Activated T-cell treated with anti-CD3 and anti-CD28 coated beads, Interleukin-2, amount 50 U/mL, for 72 hours (primary cell): Measurements from ENCODE around the gene RMND5B. TPM values are rescaled to one million over a fixed set of nuclear protein-coding genes. Genes with fewer than 3 reads are reported as not detected.
"Not testable (repeated sequence)": the region's sequence is repeated elsewhere in the genome, so short reads cannot be mapped to it uniquely, and the experiment has no call there.

Experiments
- ATAC-seq, 2 donors: fragments of 150-1000 bp; cut with Tn5 transposase; replicated peaks in 1 of 2; 2 replicates each; pipeline ENCODE4 v1.10.0; 2021; ENCODE audit warnings: moderate library complexity in 2 of 2, mild to moderate bottlenecking in 1 of 2
- DNase-seq, 2 donors: peaks; one replicate each; pipeline ENCODE4 v3.0.0; 2021 to 2022; ENCODE audit warnings: mixed read lengths in 1 of 2
- H3K27ac Mint-ChIP-seq: one replicate; pipeline ENCODE4 v1.8.0; 2022; ENCODE audit warnings: mild to moderate bottlenecking, moderate library complexity, mixed read lengths
- H3K27me3 Mint-ChIP-seq: one replicate; pipeline ENCODE4 v1.8.0; 2022; ENCODE audit warnings: low read depth, mixed read lengths
- H3K36me3 Mint-ChIP-seq, 2 donors: one replicate each; pipeline ENCODE4 v1.8.0; 2022; ENCODE audit warnings: mixed read lengths in 2 of 2, mild to moderate bottlenecking in 1 of 2; ENCODE audit not compliant: insufficient read depth in 2 of 2
- H3K4me1 Mint-ChIP-seq: one replicate; pipeline ENCODE4 v1.8.0; 2022; ENCODE audit warnings: low read depth, mixed read lengths
- H3K4me3 Mint-ChIP-seq, 2 donors: one replicate each; pipeline ENCODE4 v1.8.0; 2022; ENCODE audit warnings: mild to moderate bottlenecking in 2 of 2, mixed read lengths in 2 of 2, moderate library complexity in 2 of 2
- H3K9me3 Mint-ChIP-seq, 2 donors: one replicate each; pipeline ENCODE4 v1.8.0; 2022; ENCODE audit warnings: mixed read lengths in 2 of 2
- total RNA-seq, 2 donors: library from RNA; stranded (reverse); gene quantifications; one replicate each; pipeline ENCODE4 v1.2.3, GENCODE V29; 2022

Gene RMND5B
- total RNA-seq, 2 donors from 2014 or later, result 21.5 to 24.5 TPM

DNA sequence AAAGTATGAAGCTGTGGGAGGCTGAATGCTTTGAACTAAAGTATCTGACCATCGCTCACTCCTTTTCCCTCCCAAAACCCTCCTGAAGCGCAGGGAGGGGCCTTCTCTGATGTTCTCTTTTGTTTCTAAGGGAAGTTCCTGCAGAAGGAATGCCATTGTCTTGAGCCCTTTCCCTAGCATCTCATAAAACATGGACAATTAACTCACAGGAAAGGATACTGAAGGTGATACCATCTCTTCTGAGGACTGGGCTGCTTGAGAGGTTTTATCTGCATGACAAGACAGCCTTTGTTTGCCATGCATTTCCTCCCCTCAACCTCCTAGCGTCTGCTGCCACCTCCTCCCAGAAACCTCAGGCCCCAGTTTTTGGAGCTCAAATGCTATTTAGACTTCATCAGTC lies 4.3 kb upstream of the RMND5B start:
- Mint-ChIP-seq H3K4me1 (peaks cover 6% of the 10 kb centered on the region), H3K36me3 (no peaks in the 10 kb centered on the region), H3K27ac (no peak overlapping the region), H3K27me3 (no peaks in the 10 kb centered on the region), H3K4me3 (no peak overlapping the region), H3K9me3 (no peaks in the 10 kb centered on the region)
- ATAC-seq, result no peak
- no peak for DNase-seq

GRCh38 chr5:178127300-178128009 lies 3.4 kb upstream of the RMND5B start:
- H3K27ac Mint-ChIP-seq, ATAC-seq, H3K4me3 Mint-ChIP-seq, H3K36me3 Mint-ChIP-seq, H3K27me3 Mint-ChIP-seq, H3K9me3 Mint-ChIP-seq, DNase-seq: not testable (repeated sequence)
- peaks cover 12% of the 10 kb centered on the region for H3K4me1 Mint-ChIP-seq

- no peak overlapping the region for H3K27ac Mint-ChIP-seq
- H3K9me3 Mint-ChIP-seq, result no peaks in the 10 kb centered on the region
- no peaks in the 10 kb centered on the region for H3K27me3 Mint-ChIP-seq
- ATAC-seq, result no peak
- no peaks in the 10 kb centered on the region for H3K36me3 Mint-ChIP-seq
- DNase-seq, result no peak
- peak overlapping the region in 1 of 2 donors; percentile 92 for H3K4me3 Mint-ChIP-seq
- peaks cover 18% of the 10 kb centered on the region for H3K4me1 Mint-ChIP-seq
Measured at GRCh38 chr5:178129296-178129695, 1.5 kb upstream of the RMND5B start.

DNA sequence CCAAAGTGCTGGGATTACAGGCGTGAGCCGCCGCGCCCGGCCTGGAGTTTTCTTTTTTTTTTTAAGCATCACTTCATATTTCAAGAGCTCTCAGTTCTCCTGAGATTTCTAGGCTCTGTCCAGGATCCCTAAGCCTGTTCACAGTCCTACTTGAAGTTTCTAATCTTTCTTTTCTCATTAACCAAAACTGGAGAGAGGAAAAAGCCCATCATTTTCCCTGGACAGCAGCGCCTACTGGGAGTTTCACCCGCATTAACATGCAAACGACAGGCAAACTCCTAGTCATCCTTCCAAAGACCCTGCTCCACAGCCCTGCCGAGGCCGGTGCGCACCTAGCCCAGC lies 609 bp upstream of the RMND5B start:
- not testable (repeated sequence) for DNase-seq, H3K27me3 Mint-ChIP-seq, ATAC-seq, H3K9me3 Mint-ChIP-seq, H3K27ac Mint-ChIP-seq, H3K36me3 Mint-ChIP-seq
- Mint-ChIP-seq H3K4me1 (peaks cover 19% of the 10 kb centered on the region), H3K4me3 (peak overlapping the region; percentile 84 to 92)

DNA sequence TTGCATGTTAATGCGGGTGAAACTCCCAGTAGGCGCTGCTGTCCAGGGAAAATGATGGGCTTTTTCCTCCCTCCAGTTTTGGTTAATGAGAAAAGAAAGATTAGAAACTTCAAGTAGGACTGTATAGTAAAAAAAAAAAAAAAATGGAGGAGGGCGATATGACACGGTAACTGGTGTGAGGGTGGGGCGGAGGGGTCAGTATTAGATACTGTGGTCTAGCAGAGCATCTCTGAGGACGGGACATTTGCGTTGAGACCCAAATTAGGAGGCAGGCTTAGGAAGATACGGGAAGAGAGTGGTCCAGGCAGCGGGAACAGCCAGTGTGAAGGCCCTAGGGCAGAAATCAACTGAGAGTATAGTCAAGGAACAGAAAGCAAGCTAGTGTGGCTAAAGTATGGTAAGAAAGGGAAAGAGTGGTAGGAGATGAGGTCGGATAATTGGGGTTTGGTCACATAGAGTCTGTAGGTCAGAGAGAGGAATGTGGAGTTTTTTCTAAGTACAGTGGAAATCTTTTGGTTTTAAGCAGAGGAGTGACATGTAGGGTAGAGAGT lies 707 bp downstream of the RMND5B start:
- ATAC-seq, result no peak
- Mint-ChIP-seq H3K9me3 (no peaks in the 10 kb centered on the region), H3K27ac (peak overlapping the region; percentile 18)

GRCh38 chr5:178136990-178137389 lies 6.2 kb downstream of the RMND5B start:
- Mint-ChIP-seq H3K4me3 (no peak overlapping the region), H3K4me1 (peaks cover 11% of the 10 kb centered on the region), H3K27ac (no peak overlapping the region), H3K36me3 (peaks cover 2 to 8% of the 10 kb centered on the region in 2 donors), H3K9me3 (no peaks in the 10 kb centered on the region), H3K27me3 (no peaks in the 10 kb centered on the region)
- ATAC-seq, result no peak
- no peak for DNase-seq

More for the DNA sequence above, 707 bp downstream of the RMND5B start:
- peaks cover 19% of the 10 kb centered on the region for H3K4me1 Mint-ChIP-seq
- peak overlapping the region; percentile 61 to 92 for H3K4me3 Mint-ChIP-seq
- DNase-seq, result no peak
- no peaks in the 10 kb centered on the region for H3K27me3 Mint-ChIP-seq
- peaks cover 0 to 2% of the 10 kb centered on the region in 2 donors for H3K36me3 Mint-ChIP-seq

DNA sequence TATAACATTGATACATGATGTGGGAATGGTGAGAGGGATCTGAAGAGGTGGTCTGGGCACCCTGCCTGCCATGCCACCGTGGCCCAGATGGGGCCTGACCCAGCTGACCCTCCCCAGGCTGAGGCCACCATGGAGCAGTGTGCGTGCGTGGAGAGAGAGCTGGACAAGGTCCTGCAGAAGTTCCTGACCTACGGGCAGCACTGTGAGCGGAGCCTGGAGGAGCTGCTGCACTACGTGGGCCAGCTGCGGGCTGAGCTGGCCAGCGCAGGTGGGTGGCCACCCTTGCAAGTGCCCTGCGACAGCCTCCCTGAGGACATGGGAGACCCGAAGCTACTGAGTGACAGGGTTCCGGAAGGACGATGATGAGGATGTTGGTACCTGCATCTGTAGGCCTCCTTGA lies 7.2 kb downstream of the RMND5B start:
- H3K9me3 Mint-ChIP-seq, result no peaks in the 10 kb centered on the region
- no peaks in the 10 kb centered on the region for H3K27me3 Mint-ChIP-seq
- no peak for DNase-seq
- no peak for ATAC-seq
- no peak overlapping the region for H3K4me3 Mint-ChIP-seq
- no peak overlapping the region for H3K27ac Mint-ChIP-seq
- H3K4me1 Mint-ChIP-seq, result peaks cover 5% of the 10 kb centered on the region
- H3K36me3 Mint-ChIP-seq, result peaks cover 2 to 11% of the 10 kb centered on the region in 2 donors

DNA sequence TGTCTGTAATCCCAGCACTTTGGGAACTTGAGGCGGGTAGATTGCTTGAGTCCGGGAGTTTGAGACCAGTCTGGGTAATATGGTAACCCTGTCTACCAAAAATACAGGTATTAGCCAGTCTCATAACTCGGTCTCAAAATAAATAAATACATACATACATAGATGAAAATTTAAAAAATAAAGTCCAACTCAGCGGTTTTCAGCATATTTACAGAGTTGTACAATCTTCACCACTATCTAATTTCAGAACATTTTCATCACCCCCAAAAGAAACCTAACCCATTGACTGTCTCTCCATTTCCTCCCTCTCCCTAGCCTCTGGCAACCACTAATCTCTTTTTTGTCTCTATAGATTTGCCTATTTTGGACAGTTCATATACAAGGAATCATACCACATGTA lies 10.7 kb downstream of the RMND5B start:
- H3K9me3 Mint-ChIP-seq, result no peaks in the 10 kb centered on the region

DNA sequence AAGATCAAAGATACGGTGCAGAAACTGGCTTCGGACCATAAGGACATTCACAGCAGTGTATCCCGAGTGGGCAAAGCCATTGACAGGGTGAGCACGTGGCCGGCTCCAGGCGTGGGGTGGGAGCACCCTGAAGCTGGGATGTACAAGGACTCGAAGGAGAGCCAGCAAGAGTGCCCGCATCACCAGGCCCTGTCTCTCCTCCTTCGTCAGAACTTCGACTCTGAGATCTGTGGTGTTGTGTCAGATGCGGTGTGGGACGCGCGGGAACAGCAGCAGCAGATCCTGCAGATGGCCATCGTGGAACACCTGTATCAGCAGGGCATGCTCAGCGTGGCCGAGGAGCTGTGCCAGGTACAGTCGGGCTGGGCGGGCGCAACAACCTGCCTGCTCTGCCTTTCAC lies 11.8 kb downstream of the RMND5B start:
- Mint-ChIP-seq H3K4me1 (peaks cover 22% of the 10 kb centered on the region), H3K9me3 (no peaks in the 10 kb centered on the region), H3K27ac (no peak overlapping the region), H3K27me3 (no peaks in the 10 kb centered on the region), H3K36me3 (peaks cover 2 to 17% of the 10 kb centered on the region in 2 donors), H3K4me3 (no peak overlapping the region)
- ATAC-seq (no peak), DNase-seq (no peak)

More for the DNA sequence above, 10.7 kb downstream of the RMND5B start:
- Mint-ChIP-seq H3K4me1 (peaks cover 11% of the 10 kb centered on the region), H3K27ac (no peak overlapping the region), H3K27me3 (no peaks in the 10 kb centered on the region), H3K4me3 (no peak overlapping the region), H3K36me3 (peaks cover 2 to 16% of the 10 kb centered on the region in 2 donors)
- DNase-seq (no peak), ATAC-seq (no peak)

- H3K9me3 Mint-ChIP-seq, result no peaks in the 10 kb centered on the region
- no peak overlapping the region for H3K27ac Mint-ChIP-seq
- ATAC-seq (no peak), DNase-seq (no peak)
- H3K36me3 Mint-ChIP-seq, result peaks cover 4 to 22% of the 10 kb centered on the region in 2 donors
- H3K4me1 Mint-ChIP-seq, result peaks cover 28% of the 10 kb centered on the region
- H3K27me3 Mint-ChIP-seq, result no peaks in the 10 kb centered on the region
- no peak overlapping the region for H3K4me3 Mint-ChIP-seq
Measured at GRCh38 chr5:178143246-178143645, 12.4 kb downstream of the RMND5B start.

DNA sequence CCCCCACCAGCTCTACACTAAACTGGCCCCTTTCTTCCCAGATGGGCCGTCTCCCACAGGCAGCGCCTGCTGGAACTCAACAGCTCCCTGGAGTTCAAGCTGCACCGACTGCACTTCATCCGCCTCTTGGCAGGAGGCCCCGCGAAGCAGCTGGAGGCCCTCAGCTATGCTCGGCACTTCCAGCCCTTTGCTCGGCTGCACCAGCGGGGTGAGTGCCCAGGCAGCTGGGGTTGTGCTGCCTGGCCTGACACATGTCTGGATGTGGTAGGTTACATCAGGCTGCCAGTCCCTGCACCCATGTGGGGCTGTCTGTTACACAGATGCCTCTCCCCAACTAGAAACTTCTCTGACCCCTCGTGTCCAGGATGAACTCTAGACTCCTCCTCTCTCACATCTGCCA lies 13.1 kb downstream of the RMND5B start:
- no peaks in the 10 kb centered on the region for H3K27me3 Mint-ChIP-seq
- H3K36me3 Mint-ChIP-seq, result peaks cover 4 to 25% of the 10 kb centered on the region in 2 donors
- H3K27ac Mint-ChIP-seq, result no peak overlapping the region
- H3K4me3 Mint-ChIP-seq, result no peak overlapping the region
- H3K9me3 Mint-ChIP-seq, result no peaks in the 10 kb centered on the region
- ATAC-seq (no peak), DNase-seq (no peak)
- peaks cover 35% of the 10 kb centered on the region for H3K4me1 Mint-ChIP-seq

DNA sequence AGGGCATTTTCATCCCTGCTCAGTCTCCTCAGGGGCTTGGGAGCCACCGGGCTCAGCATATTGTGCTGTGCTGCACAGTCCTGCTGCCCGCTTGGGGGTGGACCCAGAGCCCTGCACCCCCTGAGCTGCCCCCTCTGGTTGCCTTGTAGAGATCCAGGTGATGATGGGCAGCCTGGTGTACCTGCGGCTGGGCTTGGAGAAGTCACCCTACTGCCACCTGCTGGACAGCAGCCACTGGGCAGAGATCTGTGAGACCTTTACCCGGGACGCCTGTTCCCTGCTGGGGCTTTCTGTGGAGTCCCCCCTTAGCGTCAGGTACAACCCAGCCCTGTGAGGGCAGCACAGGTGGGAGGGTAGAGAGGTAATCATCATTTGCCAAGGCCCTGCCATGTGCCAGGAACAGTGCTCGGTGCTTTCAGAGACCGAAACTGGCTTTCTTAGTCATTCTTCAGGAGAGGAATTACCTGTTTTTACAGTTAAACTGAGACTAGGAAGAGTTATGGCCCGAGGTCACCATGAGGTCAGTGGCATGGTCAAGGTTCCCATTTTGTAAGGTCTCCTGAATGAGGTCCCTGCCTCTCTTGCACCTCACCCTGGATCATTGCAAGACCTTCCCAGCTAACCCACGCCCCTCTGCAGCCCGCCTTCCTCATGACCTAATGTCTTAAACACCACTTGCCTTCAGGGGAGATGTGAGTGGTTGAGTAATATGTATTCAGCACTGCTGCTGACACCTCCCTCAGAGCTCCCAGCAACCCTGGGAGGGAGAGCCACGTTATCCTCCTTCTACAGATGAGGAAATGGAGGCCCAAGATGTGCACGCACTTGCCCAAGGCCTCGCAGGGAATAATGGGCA lies 15.4 kb downstream of the RMND5B start:
- Mint-ChIP-seq H3K36me3 (peaks cover 1 to 26% of the 10 kb centered on the region in 2 donors), H3K4me1 (peaks cover 58% of the 10 kb centered on the region), H3K27ac (peak overlapping the region; percentile 82), H3K27me3 (no peaks in the 10 kb centered on the region), H3K4me3 (no peak overlapping the region), H3K9me3 (no peaks in the 10 kb centered on the region)
- ATAC-seq (peak; percentile 79), DNase-seq (peak; percentile 71 to 78)

- no peak for ATAC-seq
- DNase-seq, result no peak
- Mint-ChIP-seq H3K4me3 (no peak overlapping the region), H3K27ac (no peak overlapping the region), H3K27me3 (no peaks in the 10 kb centered on the region), H3K36me3 (peaks cover 5 to 30% of the 10 kb centered on the region in 2 donors), H3K9me3 (no peaks in the 10 kb centered on the region), H3K4me1 (peaks cover 70% of the 10 kb centered on the region)
Measured at GRCh38 chr5:178147406-178147805, 16.6 kb downstream of the RMND5B start.
